ENCODE measurements around the gene PNPLA2. TPM values are rescaled to one million over a fixed set of nuclear protein-coding genes. Genes with fewer than 3 reads are reported as not detected.

Gene PNPLA2
- total and polyA plus RNA-seq, 2 of the 8 experiments (the other 6 are each of a cell fraction or from before 2014, with no cell fraction given) = 30.9 to 62.1 TPM

GRCh38 chr11:797296-798092, 21.2 kb upstream of the PNPLA2 start:
- DNase-seq (ENCODE audit: low read depth in 1 of 2, low spot score in 2 of 2) (peak in 1 of 2 experiments; percentile 80), FAIRE-seq (no peak)
- peak overlapping the region; percentile 85 for H4K8ac ChIP-seq (ENCODE audit: extremely low read depth, insufficient read depth, low read length)
- peak overlapping the region; percentile 84 to 92 for H3K4me2 ChIP-seq (ENCODE audit: insufficient read depth in 1 of 2, low read depth in 2 of 2, low read length in 2 of 2)
- TF ChIP-seq POLR2AphosphoS5 (IDR thresholded peaks at IDR 0.05; ENCODE audit: low read depth, low read length) (peak; percentile 6; the same call in 1 of the 2 replicates), CHD1 (IDR thresholded peaks at IDR 0.05; ENCODE audit: low read depth, low read length) (no peak), ZNF274 (IDR thresholded peaks at IDR 0.05; ENCODE audit: borderline replicate concordance, extremely low read depth, low read length) (no peak), ASH2L (IDR thresholded peaks at IDR 0.05; ENCODE audit: low read length) (peak; percentile 55), POLR2A (IDR thresholded peaks at IDR 0.05; ENCODE audit: control extremely low read depth in 1 of 2, low read depth in 2 of 2, low read length in 2 of 2) (peak in 1 of 2 experiments; percentile 39; a peak in 1 of 3 replicates), BACH1 (IDR thresholded peaks at IDR 0.05; ENCODE audit: low read length) (no peak), MAX (IDR thresholded peaks at IDR 0.05) (0 out of 2 replicates have a peak, but pooled peaks have one; percentile 56), SAP30 (IDR thresholded peaks at IDR 0.05; ENCODE audit: insufficient read depth, insufficient replicate concordance, low read length) (peak; percentile 73), HDAC6 (IDR thresholded peaks at IDR 0.05; ENCODE audit: low read depth, low read length) (no peak), BCL11A (IDR thresholded peaks at IDR 0.05; ENCODE audit: low read depth in 2 of 2, low read length in 2 of 2) (no peak), SIN3A (conservative IDR thresholded peaks at IDR 0.05 in 1 of 2, IDR thresholded peaks at IDR 0.05 in 1 of 2; ENCODE audit: low read depth in 1 of 2, low read length in 2 of 2) (0 out of 4 replicates have a peak, but pooled peaks of 1 of the 2 experiments have one; percentile 74)
- no peak overlapping the region for H2BK20ac ChIP-seq (ENCODE audit: low read length)
- ChIA-PET CTCF (ENCODE audit: partially characterized antibody) (interaction anchor here (0.9 to 3.4 kb wide), 7 partner anchors 10 to 238 kb away, joined by 3 to 14 read pairs (median 3); no protein-coding TSS in a partner anchor), POLR2A (ENCODE audit: partially characterized antibody) (interaction anchor here (1.0 to 53.0 kb wide), 9 partner anchors 8 to 243 kb away, joined by 3 to 1917 read pairs (median 4); partner anchors contain the start of genes CD151, CRACR2B, PIDD1 and PNPLA2)
- H2BK120ac ChIP-seq (replicated peaks; ENCODE audit: low read depth, low read length) = no peak overlapping the region
- peak overlapping the region; percentile 99 for H4K91ac ChIP-seq (replicated peaks; ENCODE audit: insufficient read length, low read length)
- H3K23ac ChIP-seq (ENCODE audit: insufficient read length) = no peak overlapping the region
- H3K4me3 ChIP-seq (ENCODE audit: extremely low read depth in 1 of 4, insufficient read depth in 2 of 4, low read depth in 3 of 4, low read length in 4 of 4) = peak overlapping the region; percentile 65 to 85 (median 81)
- peak overlapping the region; percentile 91; the same call in 1 of the 2 replicates for H2BK5ac ChIP-seq (ENCODE audit: low read depth, low read length)
- H4K20me1 ChIP-seq (replicated peaks in 1 of 2; ENCODE audit: control insufficient read depth in 1 of 2, insufficient read depth in 2 of 2, low read length in 2 of 2) = peaks cover 0 to 14% of the 10 kb centered on the region in 2 experiments
- H3K79me2 ChIP-seq (ENCODE audit: control insufficient read depth in 1 of 2, insufficient read depth in 2 of 2, low read length in 2 of 2) = peaks cover 0 to 5% of the 10 kb centered on the region in 2 experiments; a peak in 1 of 4 replicates
- no peak overlapping the region; the same call in 1 of the 2 replicates for H2BK12ac ChIP-seq (ENCODE audit: low read depth, low read length)
- WGBS, 2 experiments (ENCODE audit: extremely low coverage in 1 of 2, insufficient coverage in 1 of 2, insufficient read length in 1 of 2, insufficient replicate concordance in 2 of 2, low coverage in 1 of 2, low lambda C conversion rate in 2 of 2, missing lambda C conversion rate in 1 of 2) = 2% methylated on average over 25 of the region's 57 CpGs; no CpG with 5 or more reads in 1 of the 2 experiments
- peak overlapping the region; percentile 95 for H3K18ac ChIP-seq (ENCODE audit: extremely low read depth, low read length)
- peak overlapping the region; percentile 85 for H3K4ac ChIP-seq (replicated peaks; ENCODE audit: insufficient read length, low read depth, low read length)
- no peak overlapping the region for H2BK15ac ChIP-seq (ENCODE audit: low read length)
- peak overlapping the region; percentile 62 for H4K5ac ChIP-seq (ENCODE audit: insufficient read length, low read depth, low read length)
- H3K9ac ChIP-seq (replicated peaks in 1 of 4; ENCODE audit: extremely low read depth in 1 of 4, low read depth in 3 of 4, low read length in 3 of 4) = peak overlapping the region; percentile 26 to 83 (median 74); a peak in 6 of 7 replicates
- H3K56ac ChIP-seq (replicated peaks; ENCODE audit: insufficient read length, low read depth, low read length) = peak overlapping the region; percentile 10
- H3K27me3 ChIP-seq (replicated peaks in 1 of 4; ENCODE audit: control insufficient read depth in 3 of 4, extremely low read depth in 1 of 4, insufficient read depth in 3 of 4, low read length in 3 of 4) = no peaks in the 10 kb centered on the region
- H3K14ac ChIP-seq (ENCODE audit: insufficient read length) = no peak overlapping the region
- peaks cover 7% of the 10 kb centered on the region for H3K23me2 ChIP-seq (ENCODE audit: low read depth, low read length)
- no peaks in the 10 kb centered on the region for H3K9me3 ChIP-seq (ENCODE audit: insufficient read depth in 2 of 2, low read depth in 1 of 2, low read length in 1 of 2)
- H2AK5ac ChIP-seq (ENCODE audit: low read depth, low read length) = no peak overlapping the region
- 0 out of 2 replicates have a peak, but pooled peaks cover 4% of the 10 kb centered on the region for H3K79me1 ChIP-seq (ENCODE audit: low read depth, low read length)
- no peak overlapping the region for H2AFZ ChIP-seq (ENCODE audit: low read length)
- peaks cover under 1 to 30% (median 3%) of the 10 kb centered on the region in 4 experiments; a peak in 4 of 8 replicates for H3K36me3 ChIP-seq (ENCODE audit: control insufficient read depth in 2 of 4, insufficient read depth in 4 of 4, low read length in 3 of 4)
- H3K27ac ChIP-seq (ENCODE audit: low read depth, low read length) = no peak overlapping the region
- peaks cover 4 to 20% (median 15%) of the 10 kb centered on the region in 4 experiments for H3K4me1 ChIP-seq (replicated peaks in 1 of 4; ENCODE audit: control insufficient read depth in 3 of 4, insufficient read depth in 4 of 4, low read length in 3 of 4)

Data from H1 (cell line).